ENCODE data around the gene PLCH1.

Gene PLCH1

DNA sequence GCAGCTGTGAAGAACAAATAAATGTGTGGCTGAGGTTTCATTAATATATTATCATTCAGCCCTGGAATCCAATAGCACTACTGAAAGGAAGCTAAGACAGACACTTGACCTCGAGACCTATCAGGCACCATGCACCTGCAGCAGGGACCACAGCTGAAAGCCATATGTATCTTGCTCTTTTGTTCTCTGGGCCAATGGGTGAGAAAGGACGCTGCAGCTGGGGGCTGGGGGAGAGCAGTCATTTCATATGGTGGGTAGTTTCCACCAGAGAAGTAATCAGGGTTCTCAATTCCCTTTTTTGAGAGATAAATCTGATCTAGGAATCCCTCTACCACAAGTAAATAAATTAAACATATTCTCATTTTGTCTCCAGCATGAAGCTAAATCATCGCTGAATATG is 225.8 kb downstream of the PLCH1 start:
- TF ChIP-seq, protein P1, sequence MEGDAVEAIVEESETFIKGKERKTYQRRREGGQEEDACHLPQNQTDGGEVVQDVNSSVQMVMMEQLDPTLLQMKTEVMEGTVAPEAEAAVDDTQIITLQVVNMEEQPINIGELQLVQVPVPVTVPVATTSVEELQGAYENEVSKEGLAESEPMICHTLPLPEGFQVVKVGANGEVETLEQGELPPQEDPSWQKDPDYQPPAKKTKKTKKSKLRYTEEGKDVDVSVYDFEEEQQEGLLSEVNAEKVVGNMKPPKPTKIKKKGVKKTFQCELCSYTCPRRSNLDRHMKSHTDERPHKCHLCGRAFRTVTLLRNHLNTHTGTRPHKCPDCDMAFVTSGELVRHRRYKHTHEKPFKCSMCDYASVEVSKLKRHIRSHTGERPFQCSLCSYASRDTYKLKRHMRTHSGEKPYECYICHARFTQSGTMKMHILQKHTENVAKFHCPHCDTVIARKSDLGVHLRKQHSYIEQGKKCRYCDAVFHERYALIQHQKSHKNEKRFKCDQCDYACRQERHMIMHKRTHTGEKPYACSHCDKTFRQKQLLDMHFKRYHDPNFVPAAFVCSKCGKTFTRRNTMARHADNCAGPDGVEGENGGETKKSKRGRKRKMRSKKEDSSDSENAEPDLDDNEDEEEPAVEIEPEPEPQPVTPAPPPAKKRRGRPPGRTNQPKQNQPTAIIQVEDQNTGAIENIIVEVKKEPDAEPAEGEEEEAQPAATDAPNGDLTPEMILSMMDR (IDR thresholded peaks at IDR 0.05; ENCODE audit: insufficient read depth, low read length, missing control alignments), result no peak
- DNase-seq (ENCODE audit: low read depth, low spot score), result no peak
- H3K4me3 ChIP-seq (ENCODE audit: low read depth, low read length), result no peak overlapping the region
- CTCF ChIA-PET, result no interaction called here
- POLR2A ChIA-PET, result no interaction called here

DNA sequence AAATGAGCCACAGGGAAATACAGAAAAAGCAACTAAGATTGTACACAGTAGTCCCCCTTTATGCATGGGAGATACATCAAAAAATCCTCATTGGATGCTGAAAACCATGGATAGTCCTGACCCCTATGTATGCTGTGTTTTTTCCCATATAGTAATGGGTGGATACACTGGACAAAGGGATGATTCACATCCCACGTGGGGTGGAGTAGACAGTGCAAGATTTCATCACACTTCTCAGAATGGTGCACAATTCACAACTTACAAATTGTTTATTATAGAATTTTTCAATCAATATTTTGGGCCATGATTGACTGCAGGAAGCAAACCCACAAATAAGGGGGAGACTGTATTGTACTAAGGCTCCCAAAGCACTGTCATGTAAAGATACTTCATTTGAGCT is 227.0 kb downstream of the PLCH1 start:
- POLR2A ChIA-PET, result no interaction called here
- TF ChIP-seq, protein P1 (IDR thresholded peaks at IDR 0.05; ENCODE audit: insufficient read depth, low read length, missing control alignments), result no peak
- CTCF ChIA-PET, result no interaction called here
- DNase-seq (ENCODE audit: low read depth, low spot score), result no peak
- H3K4me3 ChIP-seq (ENCODE audit: low read depth, low read length), result no peak overlapping the region

DNA sequence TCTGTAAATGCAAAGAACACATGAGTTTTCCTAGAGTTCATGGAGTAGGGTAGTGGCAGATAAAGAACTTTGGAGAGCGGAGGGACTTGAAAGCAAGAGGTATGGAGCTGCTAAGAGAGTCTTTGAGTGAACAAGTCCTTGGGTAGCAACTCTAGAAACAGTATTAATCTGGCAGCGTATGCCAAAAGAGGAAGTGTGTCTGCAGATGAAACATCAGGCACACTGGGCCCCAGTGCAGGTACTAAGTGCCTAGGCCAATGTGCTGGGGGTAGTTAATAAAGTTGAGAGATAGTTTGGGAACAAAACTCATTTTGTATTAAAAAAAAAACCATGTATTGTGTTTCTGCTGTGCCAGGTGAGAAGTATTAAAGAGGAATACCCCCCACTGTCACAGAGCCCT is 228.4 kb downstream of the PLCH1 start:
- ChIA-PET CTCF (no interaction called here), POLR2A (no interaction called here)
- no peak overlapping the region for H3K4me3 ChIP-seq (ENCODE audit: low read depth, low read length)
- TF ChIP-seq, protein P1 (IDR thresholded peaks at IDR 0.05; ENCODE audit: insufficient read depth, low read length, missing control alignments), result no peak
- DNase-seq (ENCODE audit: low read depth, low spot score), result no peak

DNA sequence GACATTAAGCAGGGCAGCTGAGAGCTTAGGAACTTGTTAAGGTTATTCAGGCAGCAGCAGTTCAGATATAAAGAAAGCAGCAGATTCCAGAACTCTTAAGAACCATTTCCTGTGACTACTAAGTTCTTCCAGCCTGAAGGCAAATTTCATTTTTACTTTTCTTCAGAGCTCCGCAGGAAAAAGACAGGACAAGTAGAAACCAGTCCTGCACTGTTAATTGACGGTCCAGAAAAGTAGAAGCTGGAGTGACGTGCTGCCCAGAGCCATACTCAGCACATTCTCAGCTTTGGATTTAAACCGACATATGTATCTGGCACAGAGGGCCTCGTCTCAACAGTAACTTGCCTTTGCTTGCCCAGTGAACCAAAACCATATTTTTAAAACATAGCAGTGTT is 232.0 kb downstream of the PLCH1 start:
- ChIA-PET POLR2A (no interaction called here), CTCF (no interaction called here)
- TF ChIP-seq, protein P1 (IDR thresholded peaks at IDR 0.05; ENCODE audit: insufficient read depth, low read length, missing control alignments), result no peak
- no peak for DNase-seq (ENCODE audit: low read depth, low spot score)
- no peak overlapping the region for H3K4me3 ChIP-seq (ENCODE audit: low read depth, low read length)

DNA sequence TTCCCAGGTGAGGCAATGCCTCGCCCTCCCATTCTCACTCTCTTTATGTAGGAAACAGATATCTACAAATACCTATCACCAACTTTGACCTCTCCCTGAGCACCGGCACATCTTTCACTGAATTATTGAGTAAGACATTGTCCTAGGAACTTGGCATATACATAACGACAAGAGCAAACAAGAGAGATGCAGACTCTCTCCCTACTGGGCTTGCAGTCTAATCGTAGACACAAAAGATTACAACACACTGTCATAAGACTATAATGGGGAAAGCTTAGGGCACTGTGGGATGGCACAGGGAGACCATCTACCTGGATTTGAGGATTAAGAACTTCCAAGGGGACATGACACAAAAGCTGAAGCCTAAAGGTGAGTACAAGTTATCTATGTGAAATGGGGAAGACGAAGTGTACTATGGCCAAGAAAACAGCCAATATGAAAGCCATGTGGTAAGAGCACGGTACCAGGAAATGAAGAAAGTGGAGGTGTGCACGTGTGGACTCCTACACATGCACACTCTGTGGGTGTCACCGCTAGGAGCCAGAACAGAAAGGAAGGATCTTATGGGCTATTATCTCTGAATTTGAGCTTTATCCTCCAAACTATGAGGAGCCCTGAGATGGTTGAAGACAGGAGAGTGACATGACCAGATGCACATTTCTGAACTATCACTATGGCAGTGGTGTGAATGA is 232.6 kb downstream of the PLCH1 start:
- ChIA-PET POLR2A (no interaction called here), CTCF (no interaction called here)
- no peak overlapping the region for H3K4me3 ChIP-seq (ENCODE audit: low read depth, low read length)
- TF ChIP-seq, protein P1 (IDR thresholded peaks at IDR 0.05; ENCODE audit: insufficient read depth, low read length, missing control alignments), result no peak
- no peak for DNase-seq (ENCODE audit: low read depth, low spot score)

DNA sequence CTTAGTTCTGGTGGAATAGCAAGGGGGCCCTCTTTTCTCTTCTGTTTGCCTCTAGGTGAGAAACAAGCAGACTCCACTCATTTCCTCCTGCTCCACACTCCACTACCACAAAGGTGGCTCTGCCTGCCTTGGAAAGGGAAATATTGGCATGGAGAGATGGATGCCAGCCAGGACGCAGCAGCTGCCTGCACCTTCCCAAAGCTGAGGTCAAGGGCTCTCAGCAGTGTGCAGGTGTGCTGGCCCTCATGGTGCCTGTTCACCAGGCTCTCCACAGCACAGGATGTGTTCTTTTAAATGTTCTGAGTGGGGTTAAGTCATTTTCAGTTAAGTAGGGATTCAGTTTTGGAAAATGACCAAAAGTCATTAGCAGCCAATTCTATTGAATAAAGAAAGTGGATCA is 240.2 kb downstream of the PLCH1 start:
- DNase-seq (ENCODE audit: low read depth, low spot score), result no peak
- TF ChIP-seq, protein P1 (IDR thresholded peaks at IDR 0.05; ENCODE audit: insufficient read depth, low read length, missing control alignments), result no peak
- CTCF ChIA-PET, result no interaction called here
- POLR2A ChIA-PET, result no interaction called here
- H3K4me3 ChIP-seq (ENCODE audit: low read depth, low read length), result no peak overlapping the region
